K562 (cell line): ENCODE data around the gene MEGF11. TPM values are rescaled to one million over a fixed set of nuclear protein-coding genes. Genes with fewer than 3 reads are reported as not detected.

ENCODE experiments used
- ATAC-seq: fragments of 200-7000 bp; cut with Tn5 transposase; 3 replicates; pipeline ENCODE4 v1.9.1; 2020; ENCODE audit warnings: moderate library complexity
- BruUV-seq: library from RNA; stranded (reverse); fragments of 400-500 nt; replicated peaks from 2 replicates; lab custom pipeline; 2021; lab: Mats Ljungman, UMichigan
- CTCF ChIA-PET: fragments of 300-600 bp; formaldehyde crosslinking; extraction: SDS; loops from one replicate; lab custom pipeline; 2021; ENCODE audit warnings: low intra/inter-chr PET ratio; lab: Yijun Ruan, JAX
- POLR2A ChIA-PET: fragments of 300-600, 350-650 bp; sonication (Branson Sonifier 250); formaldehyde crosslinking; extraction: SDS; loops from one replicate; lab custom pipeline; 2021; ENCODE audit warnings: antibody characterized with exemption, inconsistent platforms; lab: Yijun Ruan, JAX
- DNase-seq, 4 experiments: peaks; one replicate each; pipeline versions ENCODE4 v3.0.0 to v3.0.0-alpha.2; 2011 to 2018; ENCODE audit warnings: low spot score in 3 of 4, mixed read lengths in 3 of 4; ENCODE audit errors: extremely low read depth in 1 of 4
- FAIRE-seq: peaks from 2 replicates; lab custom pipeline; 2011; peaks lifted over from hg19 to GRCh38; lab: Jason Lieb, UNC
- H2AFZ ChIP-seq: 2 replicates; pipeline ENCODE4 v1.6.0; 2011; ENCODE audit warnings: low read depth, low read length, control low read depth, inconsistent platforms
- H3K27ac ChIP-seq: fragments of 200-600 bp; 3 replicates; pipeline ENCODE4 v1.8.0; 2011; ENCODE audit warnings: low read depth, mild to moderate bottlenecking, control low read depth, inconsistent platforms, low read length, moderate library complexity, mixed read lengths; ENCODE audit errors: extremely low read depth
- H3K27me3 ChIP-seq, 2 experiments: fragments of 300-600 bp in 1 of 2; 2 replicates in 1 of 2; 3 replicates in 1 of 2; pipeline versions ENCODE4 v1.6.0 to v1.8.0; 2011; ENCODE audit warnings: inconsistent platforms in 2 of 2, low read length in 2 of 2, mild to moderate bottlenecking in 1 of 2, mixed read lengths in 1 of 2, moderate library complexity in 1 of 2; ENCODE audit not compliant: control insufficient read depth in 2 of 2, insufficient read depth in 2 of 2
- H3K36me3 ChIP-seq: fragments of 300-600 bp; 3 replicates; pipeline ENCODE4 v1.8.0; 2011; ENCODE audit warnings: mild to moderate bottlenecking, low read length, inconsistent platforms; ENCODE audit not compliant: control insufficient read depth, insufficient read depth
- H3K4me1 ChIP-seq, 2 experiments: fragments of 200-600 bp in 1 of 2; replicated peaks in 1 of 2; 2 replicates in 1 of 2; 3 replicates in 1 of 2; pipeline versions ENCODE4 v1.5.1 to v1.8.0; 2011; ENCODE audit warnings: inconsistent platforms in 2 of 2, low read length in 2 of 2, mild to moderate bottlenecking in 1 of 2, mixed read lengths in 1 of 2, moderate library complexity in 1 of 2; ENCODE audit not compliant: control insufficient read depth in 2 of 2, insufficient read depth in 2 of 2
- H3K4me2 ChIP-seq: 2 replicates; pipeline ENCODE4 v1.6.1; 2011; ENCODE audit warnings: low read length, control low read depth, inconsistent platforms, mixed read lengths; ENCODE audit not compliant: insufficient read depth
- H3K4me3 ChIP-seq: fragments of 200-600 bp; sonication (generic), shearing (Covaris generic); 2 replicates; pipeline ENCODE4 v1.5.1; 2016; ENCODE audit warnings: control low read depth, inconsistent platforms
- H3K79me2 ChIP-seq: fragments of 200-600 bp; 3 replicates; pipeline ENCODE4 v1.8.0; 2011; ENCODE audit warnings: low read length, inconsistent platforms; ENCODE audit not compliant: control insufficient read depth, insufficient read depth
- H3K9ac ChIP-seq, 2 experiments: 2 replicates each; pipeline versions ENCODE4 v1.6.0 to v1.6.1; 2011; ENCODE audit warnings: low read depth in 2 of 2, low read length in 2 of 2, control low read depth in 1 of 2, inconsistent platforms in 1 of 2, mild to moderate bottlenecking in 1 of 2, mixed read lengths in 1 of 2; ENCODE audit not compliant: insufficient read depth in 1 of 2
- H3K9me1 ChIP-seq: one replicate; pipeline ENCODE4 v1.6.0; 2011; ENCODE audit warnings: inconsistent platforms, mild to moderate bottlenecking, low read length, moderate library complexity; ENCODE audit not compliant: control insufficient read depth, insufficient read depth
- H3K9me3 ChIP-seq: replicated peaks from 2 replicates; pipeline ENCODE4 v1.5.1; 2011; ENCODE audit warnings: low read depth, low read length, inconsistent platforms; ENCODE audit not compliant: control insufficient read depth, insufficient read depth
- H4K20me1 ChIP-seq: replicated peaks from 2 replicates; pipeline ENCODE4 v1.6.1; 2011; ENCODE audit warnings: low read length, inconsistent platforms, mixed read lengths; ENCODE audit not compliant: control insufficient read depth, insufficient read depth
- ARHGAP35 ChIP-seq: fragments of 450-650 bp; IDR thresholded peaks from 2 replicates; pipeline ENCODE4 v1.6.1; 2018; ENCODE audit not compliant: partially characterized antibody
- HDAC2 ChIP-seq: fragments of 450-650 bp; IDR thresholded peaks from 2 replicates; pipeline ENCODE4 v1.6.1; 2016; ENCODE audit warnings: mild to moderate bottlenecking
- IRF2 ChIP-seq: sonication (generic); formaldehyde crosslinking; IDR thresholded peaks from 2 replicates; pipeline ENCODE4 v1.8.1; 2022; ENCODE audit warnings: mild to moderate bottlenecking, missing genetic modification reagents
- KLF1 ChIP-seq: fragments of 450-650 bp; IDR thresholded peaks from 2 replicates; pipeline ENCODE4 v1.6.1; 2016; ENCODE audit warnings: missing genetic modification characterization, missing compliant biosample characterization
- MEIS2 ChIP-seq: fragments of 450-650 bp; IDR thresholded peaks from 2 replicates; pipeline ENCODE4 v1.6.1; 2014; ENCODE audit warnings: mild to moderate bottlenecking; ENCODE audit not compliant: partially characterized antibody
- POLR2AphosphoS5 ChIP-seq: IDR thresholded peaks from 2 replicates; pipeline ENCODE4 v1.6.1; 2011; ENCODE audit warnings: mild to moderate bottlenecking, low read depth, low read length, moderate library complexity; ENCODE audit not compliant: control insufficient read depth, insufficient read depth
- RHOXF2B ChIP-seq: fragments of 250-450 bp; sonication (Bioruptor Pico); conservative IDR thresholded peaks from 2 replicates; pipeline ENCODE4 v1.5.1; 2021
- SMC3 ChIP-seq: conservative IDR thresholded peaks from 2 replicates; pipeline ENCODE4 v1.6.1; 2011; ENCODE audit warnings: low read depth, low read length, improper control_type of control experiment; ENCODE audit not compliant: insufficient read depth
- TAF1 ChIP-seq: IDR thresholded peaks from 2 replicates; pipeline ENCODE4 v1.6.1; 2011; ENCODE audit warnings: mild to moderate bottlenecking, low read length, moderate library complexity; ENCODE audit not compliant: insufficient read depth, control insufficient read depth, severe bottlenecking; ENCODE audit errors: extremely low read depth
- THRB ChIP-seq: fragments of 450-650 bp; formaldehyde crosslinking; conservative IDR thresholded peaks from 2 replicates; pipeline ENCODE4 v1.4.0; 2022; ENCODE audit warnings: mild to moderate bottlenecking, missing genetic modification characterization
- ZBTB40 ChIP-seq, 2 experiments: fragments of 450-650 bp in 1 of 2; sonication (generic) in 1 of 2; formaldehyde crosslinking in 1 of 2; IDR thresholded peaks; 2 replicates each; pipeline versions ENCODE4 v1.7.1 to v1.9.0; 2016 to 2022; ENCODE audit warnings: inconsistent platforms in 1 of 2, mild to moderate bottlenecking in 1 of 2, missing genetic modification reagents in 1 of 2
- ZC3H8 ChIP-seq: fragments of 450-650 bp; IDR thresholded peaks from 2 replicates; pipeline ENCODE4 v1.6.1; 2017
- ZNF695 ChIP-seq: fragments of 450-650 bp; formaldehyde crosslinking; IDR thresholded peaks from 2 replicates; pipeline ENCODE4 v1.4.0; 2020; ENCODE audit warnings: mild to moderate bottlenecking, moderate library complexity
- WGBS: fragments of 100-300 bp; shearing (Covaris generic); methylation state at CpG from one replicate; pipeline ENCODE4 v1.1.6; 2016; ENCODE audit warnings: low coverage, mixed read lengths; ENCODE audit not compliant: insufficient coverage; ENCODE audit errors: missing lambda C conversion rate; 5-methylcytosine and 5-hydroxymethylcytosine counted together
- in situ Hi-C: fragments of 300-500 bp; cut with MboI; formaldehyde crosslinking; loops from 4 replicates; pipeline ENCODE4 v1.15.0; 2018; ENCODE audit warnings: inconsistent platforms, mixed read lengths
- intact Hi-C: fragments of 100-400 bp; cut with micrococcal nuclease; formaldehyde crosslinking; loops from 2 replicates; pipeline ENCODE4 v1.14.2; 2022
- polyA plus RNA-seq, 8 experiments: library from polyadenylated mRNA; depleted of rRNA in 4 of 8; stranded (reverse) in 5 of 8; unstranded in 3 of 8; fragments of >200 nt; fragmentation: Nextera tagmentation in 2 of 8; fragmentation: Illumina TruSeq in 1 of 8; extraction: Ambion mirVana in 2 of 8; extraction: Trizol in 1 of 8; gene quantifications; 2 replicates each; pipeline versions ENCODE4 v1.2.1 to v1.2.3, GENCODE V29; 2011 to 2014; ENCODE audit warnings: inconsistent platforms in 1 of 8, missing spikeins in 1 of 8
- total RNA-seq, 7 experiments: library from RNA; depleted of rRNA in 6 of 7; stranded (reverse); fragments of >200 nt in 6 of 7; fragmentation: Illumina TruSeq in 2 of 7; extraction: Trizol in 2 of 7; gene quantifications; 2 replicates each; pipeline versions ENCODE4 v1.2.1 to v1.2.3, GENCODE V29; 2011 to 2021; ENCODE audit warnings: low replicate concordance in 1 of 7

The MEGF11 gene
- total and polyA plus RNA-seq, 9 of the 15 experiments (the other 6 are each of a cell fraction or from before 2014, with no cell fraction given), result 0.06 to 0.23 (median 0.20) TPM; not detected in 6

- ATAC-seq, result no peak
- no peak overlapping the region for H2AFZ ChIP-seq
- no peaks in the 10 kb centered on the region for H3K9me3 ChIP-seq
- no TSS peak for BruUV-seq
- CTCF ChIA-PET, result no interaction called here
- H3K27me3 ChIP-seq, result peaks cover 7 to 19% of the 10 kb centered on the region in 2 experiments; a peak in 4 of 5 replicates
- intact Hi-C loops (loop anchor here (10.0 kb wide), 1 partner anchor 53 kb away; no protein-coding TSS in a partner anchor), in situ Hi-C loops (no loop called here)
- H3K4me2 ChIP-seq, result no peak overlapping the region
- no peaks in the 10 kb centered on the region for H3K36me3 ChIP-seq
- FAIRE-seq, result no peak
- POLR2A ChIA-PET, result interaction anchor here (0.6 to 1.2 kb wide), 3 partner anchors 265 to 710 kb away, joined by 3 read pairs; partner anchors contain the start of gene SNAPC5
- no peaks in the 10 kb centered on the region for H4K20me1 ChIP-seq
- H3K9ac ChIP-seq, result no peak overlapping the region
- peaks cover 0 to 9% of the 10 kb centered on the region in 2 experiments; a peak in 2 of 5 replicates for H3K4me1 ChIP-seq
- WGBS, result 12% methylated on average over 3 of the region's 3 CpGs
- no peak overlapping the region for H3K4me3 ChIP-seq
- H3K79me2 ChIP-seq, result no peaks in the 10 kb centered on the region
- H3K9me1 ChIP-seq, result no peaks in the 10 kb centered on the region
- no peak overlapping the region for H3K27ac ChIP-seq
- no peak for DNase-seq
- TF ChIP-seq THRB (CRISPR knock-in tag) (no peak), ZNF695 (CRISPR knock-in tag) (no peak), HDAC2 (no peak), MEIS2 (no peak), IRF2 (CRISPR knock-in tag) (no peak), ZC3H8 (no peak), KLF1 (tag) (no peak), ZBTB40 (IDR thresholded peaks at IDR 0.05) (no peak), ZBTB40 (CRISPR knock-in tag; IDR thresholded peaks at IDR 0.05) (no peak), POLR2AphosphoS5 (no peak), ARHGAP35 (no peak), TAF1 (no peak), SMC3 (no peak), RHOXF2B (CRISPR knock-in tag) (no peak)
Observed at GRCh38 chr15:66232267-66232625, 21.3 kb downstream of the MEGF11 start.
